GM12801 (cell line): ENCODE measurements around the gene KIF1C.

Source experiments
- CTCF ChIP-seq: IDR thresholded peaks from one replicate; pipeline ENCODE4 v1.5.1; 2011; ENCODE audit warnings: control low read depth; ENCODE audit not compliant: insufficient read length; ENCODE audit errors: extremely low read depth

The KIF1C gene

GRCh38 chr17:4997302-4998026, at the start of gene KIF1C, which contains the start of gene INCA1:
TSS of gene KIF1C (plus strand) at chr17:4997950. CDS start at chr17:5000247, 2,297 bp downstream.
TSS of gene INCA1 (minus strand) at chr17:4997522. CDS start at chr17:4994437, 3,085 bp downstream.
- TF ChIP-seq CTCF, result no peak

- TF ChIP-seq CTCF, result no peak
Observed at GRCh38 chr17:4948166-4948930, 49.4 kb upstream of the KIF1C start, which contains the start of gene PFN1. TSS of gene PFN1 (minus strand) at chr17:4948530. CDS start at chr17:4948394, 136 bp downstream.

GRCh38 chr17:4948931-4949320, 48.8 kb upstream of the KIF1C start:
- no peak for TF ChIP-seq CTCF

- no peak for TF ChIP-seq CTCF
Observed at GRCh38 chr17:4949321-4950074, 48.3 kb upstream of the KIF1C start.

GRCh38 chr17:4950075-4950745, 47.5 kb upstream of the KIF1C start:
- TF ChIP-seq CTCF, result no peak

GRCh38 chr17:4950746-4951204, 47.0 kb upstream of the KIF1C start, which contains the start of gene ENO3:
TSS of gene ENO3 (plus strand) at chr17:4951119. CDS start at chr17:4951830, 711 bp downstream.
- TF ChIP-seq CTCF, result no peak
